AG09309 (cell line): ENCODE measurements around the gene ITPRID1.
"Not testable (repeated sequence)": the region's sequence is repeated elsewhere in the genome, so short reads cannot be mapped to it uniquely, and the experiment has no call there.

ENCODE experiments used
- DNase-seq: peaks from one replicate; pipeline ENCODE4 v3.0.0-alpha.2; 2010; ENCODE audit warnings: low read depth
- H3K4me3 ChIP-seq: 2 replicates; pipeline ENCODE4 v1.5.1; 2011; ENCODE audit warnings: mild to moderate bottlenecking, low read depth, low read length, moderate library complexity; ENCODE audit not compliant: control insufficient read depth
- CTCF ChIP-seq: IDR thresholded peaks from 2 replicates; pipeline ENCODE4 v1.5.1; 2011; ENCODE audit warnings: mild to moderate bottlenecking, low read depth, low read length, inconsistent platforms; ENCODE audit not compliant: insufficient read depth, control insufficient read depth; ENCODE audit errors: missing control alignments

The ITPRID1 gene

GRCh38 chr7:31513790-31514189 is at the start of gene ITPRID1:
ITPRID1 (plus strand) TSS chr7:31514090; CDS start chr7:31553025, 38,935 bp downstream.
- TF ChIP-seq CTCF: no peak
- no peak within 1 kb of the TSS for H3K4me3 ChIP-seq

GRCh38 chr7:31464601-31465000 is 49.3 kb upstream of the ITPRID1 start:
- no peak for TF ChIP-seq CTCF
- DNase-seq: no peak
- no peak overlapping the region for H3K4me3 ChIP-seq

More at GRCh38 chr7:31513790-31514189, at the start of gene ITPRID1:
- DNase-seq: no peak

DNA sequence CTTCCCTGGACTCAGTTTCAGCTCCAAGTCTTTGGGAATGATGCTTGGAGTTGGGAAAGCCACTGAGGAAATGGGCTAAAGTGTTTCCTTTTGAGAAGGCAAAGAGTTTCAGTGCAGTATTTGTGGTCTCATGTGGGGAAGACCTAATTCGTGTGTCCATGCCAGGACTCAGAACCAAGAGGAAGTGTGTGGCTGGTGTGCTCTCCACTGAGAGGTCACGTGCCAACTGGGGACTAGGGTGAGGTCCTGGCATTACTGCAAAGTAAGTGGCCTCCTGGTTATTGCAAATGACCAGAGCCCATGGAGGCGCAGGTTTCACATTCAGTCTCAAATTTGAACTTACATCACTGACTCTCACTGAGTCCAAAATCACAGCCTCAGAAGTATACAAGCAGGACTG is 48.6 kb upstream of the ITPRID1 start:
- no peak for DNase-seq
- H3K4me3 ChIP-seq: no peak overlapping the region
- TF ChIP-seq CTCF: no peak

- TF ChIP-seq CTCF: no peak
- no peak for DNase-seq
- no peak overlapping the region for H3K4me3 ChIP-seq
These were observed 47.9 kb upstream of the ITPRID1 start for GRCh38 chr7:31466036-31466435.

DNA sequence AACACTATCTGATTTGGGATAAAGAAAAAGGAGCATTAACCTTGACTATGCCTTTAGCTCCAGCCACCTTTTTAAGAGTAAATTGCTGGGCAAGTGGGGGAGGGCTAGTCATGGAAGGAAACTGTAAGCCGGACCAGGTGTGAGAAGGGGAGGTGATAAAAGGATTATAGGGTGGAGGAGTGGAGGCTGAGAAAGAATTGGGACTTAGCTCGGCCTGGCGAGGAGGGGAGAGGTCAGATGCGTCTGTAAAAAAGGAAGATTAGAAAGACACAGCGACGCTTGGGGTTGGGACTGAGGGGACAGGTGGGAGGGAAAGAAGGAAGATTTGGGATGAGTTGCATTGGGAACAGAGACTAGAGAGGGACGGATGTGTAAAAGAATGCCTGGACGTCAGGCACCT is 43.0 kb upstream of the ITPRID1 start:
- H3K4me3 ChIP-seq, DNase-seq: not testable (repeated sequence)

GRCh38 chr7:31475368-31475767 is 38.5 kb upstream of the ITPRID1 start:
- no peak overlapping the region for H3K4me3 ChIP-seq
- no peak for DNase-seq
- no peak for TF ChIP-seq CTCF

- no peak for DNase-seq
- H3K4me3 ChIP-seq: no peak overlapping the region
- no peak for TF ChIP-seq CTCF
These were observed 37.7 kb upstream of the ITPRID1 start for GRCh38 chr7:31476073-31476745.
